ENCODE results near the gene ACP6.
A peak's percentile ranks its signal among the peaks of the same experiment; 100 is the strongest.
"Not testable (repeated sequence)": the region's sequence is repeated elsewhere in the genome, so short reads cannot be mapped to it uniquely, and the experiment has no call there.

ACP6 gene

GRCh38 chr1:147670319-147671001 is at the start of gene ACP6:
TSS of gene ACP6 (minus strand) at chr1:147670524. CDS start at chr1:147670048, 476 bp downstream.
- peak; percentile 96 for DNase-seq (ENCODE audit: low spot score)

GRCh38 chr1:147719711-147720225 is 49.4 kb upstream of the ACP6 start:
- DNase-seq (ENCODE audit: low spot score): no peak

- no peak for DNase-seq (ENCODE audit: low spot score)
These were observed 48.8 kb upstream of the ACP6 start for GRCh38 chr1:147719029-147719698.

- DNase-seq (ENCODE audit: low spot score): no peak
These were observed 47.4 kb upstream of the ACP6 start for GRCh38 chr1:147717706-147718097.

GRCh38 chr1:147717051-147717705 is 46.9 kb upstream of the ACP6 start:
- DNase-seq (ENCODE audit: low spot score): no peak

- no peak for DNase-seq (ENCODE audit: low spot score)
These were observed 42.3 kb upstream of the ACP6 start for GRCh38 chr1:147712605-147713004.

- peak; percentile 86 for DNase-seq (ENCODE audit: low spot score)
These were observed 30.0 kb upstream of the ACP6 start for GRCh38 chr1:147700042-147701006.

GRCh38 chr1:147699686-147700041 is 29.3 kb upstream of the ACP6 start:
- no peak for DNase-seq (ENCODE audit: low spot score)

GRCh38 chr1:147683163-147683763 is 12.9 kb upstream of the ACP6 start:
- no peak for DNase-seq (ENCODE audit: low spot score)

- not testable (repeated sequence) for DNase-seq (ENCODE audit: low spot score)
These were observed 10.4 kb upstream of the ACP6 start for GRCh38 chr1:147680608-147681235.

- not testable (repeated sequence) for DNase-seq (ENCODE audit: low spot score)
These were observed 7.4 kb upstream of the ACP6 start for GRCh38 chr1:147677681-147678080.

GRCh38 chr1:147676311-147677085 is 6.2 kb upstream of the ACP6 start:
- peak; percentile 57 for DNase-seq (ENCODE audit: low spot score)

- no peak for DNase-seq (ENCODE audit: low spot score)
These were observed 3.5 kb upstream of the ACP6 start for GRCh38 chr1:147673816-147674215.

- DNase-seq (ENCODE audit: low spot score): peak; percentile 19
These were observed 3.1 kb upstream of the ACP6 start for GRCh38 chr1:147673406-147673805.

- DNase-seq (ENCODE audit: low spot score): peak; percentile 55
These were observed 630 bp downstream of the ACP6 start for GRCh38 chr1:147669469-147670318.

GRCh38 chr1:147665521-147665920 is 4.8 kb downstream of the ACP6 start:
- no peak for DNase-seq (ENCODE audit: low spot score)

GRCh38 chr1:147664206-147664605 is 6.1 kb downstream of the ACP6 start:
- DNase-seq (ENCODE audit: low spot score): no peak

GRCh38 chr1:147654511-147654910 is 15.8 kb downstream of the ACP6 start:
- no peak for DNase-seq (ENCODE audit: low spot score)

- no peak for DNase-seq (ENCODE audit: low spot score)
These were observed 18.0 kb downstream of the ACP6 start for GRCh38 chr1:147652306-147652705.

All from GM03348 (cell line).